DMS53 (cell line): Measurements from ENCODE around the gene CRLF1.
A peak's percentile ranks its signal among the peaks of the same experiment; 100 is the strongest.
"Not testable (repeated sequence)": the region's sequence is repeated elsewhere in the genome, so short reads cannot be mapped to it uniquely, and the experiment has no call there.

Experiments
- DNase-seq: peaks from one replicate; lab custom pipeline; 2025; lab: John Stamatoyannopoulos, UW

Gene CRLF1

GRCh38 chr19:18608805-18609716, 2.5 kb upstream of the CRLF1 start:
- no peak for DNase-seq

- no peak for DNase-seq
These were observed 1.7 kb upstream of the CRLF1 start for GRCh38 chr19:18608102-18608804.

- peak; percentile 46 for DNase-seq
These were observed 865 bp upstream of the CRLF1 start for GRCh38 chr19:18607226-18608101.

- DNase-seq: peak; percentile 25
These were observed 886 bp downstream of the CRLF1 start for GRCh38 chr19:18605546-18606280.

GRCh38 chr19:18605196-18605545, 1.4 kb downstream of the CRLF1 start:
- no peak for DNase-seq

- DNase-seq: no peak
These were observed 1.8 kb downstream of the CRLF1 start for GRCh38 chr19:18604820-18605159.

- no peak for DNase-seq
These were observed 2.4 kb downstream of the CRLF1 start for GRCh38 chr19:18603958-18604819.

GRCh38 chr19:18603255-18603957, 3.2 kb downstream of the CRLF1 start:
- peak; percentile 48 for DNase-seq

- DNase-seq: no peak
These were observed 4.7 kb downstream of the CRLF1 start for GRCh38 chr19:18601875-18602274.

- not testable (repeated sequence) for DNase-seq
These were observed 5.8 kb downstream of the CRLF1 start for GRCh38 chr19:18600692-18601397.

- no peak for DNase-seq
These were observed 7.1 kb downstream of the CRLF1 start for GRCh38 chr19:18599485-18599884.

- no peak for DNase-seq
These were observed 8.6 kb downstream of the CRLF1 start for GRCh38 chr19:18597809-18598660.

- DNase-seq: peak; percentile 85
These were observed 9.8 kb downstream of the CRLF1 start for GRCh38 chr19:18596752-18597157.

- DNase-seq: no peak
These were observed 11.1 kb downstream of the CRLF1 start for GRCh38 chr19:18595475-18595874.

GRCh38 chr19:18594824-18595373, 11.7 kb downstream of the CRLF1 start:
- DNase-seq: no peak

- DNase-seq: peak; percentile 87
These were observed 12.3 kb downstream of the CRLF1 start for GRCh38 chr19:18594096-18594823.

- DNase-seq: peak; percentile 50
These were observed 13.1 kb downstream of the CRLF1 start for GRCh38 chr19:18593367-18594095.
